NCI-H345 (cell line): ENCODE measurements around the gene JCAD.

Experiments used
- DNase-seq: peaks from one replicate; lab custom pipeline; 2025; lab: John Stamatoyannopoulos, UW

The JCAD gene

GRCh38 chr10:30073045-30073766 is 13.8 kb upstream of the JCAD start:
- DNase-seq = no peak

- DNase-seq = no peak
These were observed 12.7 kb upstream of the JCAD start for GRCh38 chr10:30072068-30072467.

- no peak for DNase-seq
These were observed 10.8 kb upstream of the JCAD start for GRCh38 chr10:30070001-30070685.

GRCh38 chr10:30068492-30069223 is 9.3 kb upstream of the JCAD start:
- DNase-seq = no peak

GRCh38 chr10:30063099-30063498 is 3.7 kb upstream of the JCAD start:
- no peak for DNase-seq

- DNase-seq = no peak
These were observed 3.2 kb upstream of the JCAD start for GRCh38 chr10:30062582-30062981.

- no peak for DNase-seq
These were observed 2.7 kb upstream of the JCAD start for GRCh38 chr10:30062090-30062489.

GRCh38 chr10:30058570-30059132 is 735 bp downstream of the JCAD start:
- no peak for DNase-seq

- no peak for DNase-seq
These were observed 1.4 kb downstream of the JCAD start for GRCh38 chr10:30057894-30058556.

- no peak for DNase-seq
These were observed 2.0 kb downstream of the JCAD start for GRCh38 chr10:30057421-30057841.

- no peak for DNase-seq
These were observed 2.5 kb downstream of the JCAD start for GRCh38 chr10:30056767-30057355.

- DNase-seq = no peak
These were observed 3.1 kb downstream of the JCAD start for GRCh38 chr10:30056281-30056680.

GRCh38 chr10:30055226-30055662 is 4.1 kb downstream of the JCAD start:
- DNase-seq = no peak

GRCh38 chr10:30052062-30052461 is 7.3 kb downstream of the JCAD start:
- DNase-seq = no peak

- DNase-seq = no peak
These were observed 8.2 kb downstream of the JCAD start for GRCh38 chr10:30051220-30051619.

GRCh38 chr10:30050411-30050810 is 9.0 kb downstream of the JCAD start:
- DNase-seq = no peak

- peak; percentile 15 for DNase-seq
These were observed 10.4 kb downstream of the JCAD start for GRCh38 chr10:30048768-30049517.

GRCh38 chr10:30047924-30048531 is 11.4 kb downstream of the JCAD start:
- no peak for DNase-seq

GRCh38 chr10:30047430-30047829 is 12.0 kb downstream of the JCAD start:
- DNase-seq = no peak

GRCh38 chr10:30046476-30046875 is 12.9 kb downstream of the JCAD start:
- no peak for DNase-seq
